ENCODE results near the gene IPO13.

IPO13 gene

GRCh38 chr1:43970911-43971310 is 24.2 kb downstream of the IPO13 start:
- TF ChIP-seq CTCF (IDR thresholded peaks at IDR 0.05; ENCODE audit: insufficient read depth, low read length, poor library complexity, severe bottlenecking) (no peak), EZH2phosphoT487 (conservative IDR thresholded peaks at IDR 0.05; ENCODE audit: low read length) (no peak)
- Histone ChIP-seq H3F3A (ENCODE audit: insufficient read depth) (peaks cover 19% of the 10 kb centered on the region), H3K27ac (ENCODE audit: low read depth, low read length) (no peak overlapping the region), H3K9ac (ENCODE audit: low read length) (peak overlapping the region; percentile 71), H3K9me2 (replicated peaks; ENCODE audit: insufficient read depth, low read length) (no peaks in the 10 kb centered on the region), H4K20me1 (ENCODE audit: low read depth, low read length) (no peaks in the 10 kb centered on the region), H3K79me2 (ENCODE audit: insufficient read depth, low read length) (peaks cover 26% of the 10 kb centered on the region), H3K27me3 (ENCODE audit: low read length) (no peaks in the 10 kb centered on the region), H3K36me3 (ENCODE audit: low read length) (no peaks in the 10 kb centered on the region), H3K9me3 (ENCODE audit: insufficient read depth, low read length) (no peaks in the 10 kb centered on the region), H3K4me3 (ENCODE audit: insufficient read depth, low read length, poor library complexity, severe bottlenecking) (peak overlapping the region; percentile 80), H2AFZ (ENCODE audit: low read depth, low read length, severe bottlenecking) (no peak overlapping the region), H3K4me2 (ENCODE audit: low read depth, low read length, poor library complexity, severe bottlenecking) (peak overlapping the region; percentile 75)

GRCh38 chr1:43971336-43971980 is 24.7 kb downstream of the IPO13 start:
- no peak overlapping the region for H3K9ac ChIP-seq (ENCODE audit: low read length)
- H3K27ac ChIP-seq (ENCODE audit: low read depth, low read length) = no peak overlapping the region
- no peaks in the 10 kb centered on the region for H3K9me3 ChIP-seq (ENCODE audit: insufficient read depth, low read length)
- H3K79me2 ChIP-seq (ENCODE audit: insufficient read depth, low read length) = peaks cover 31% of the 10 kb centered on the region
- H3K27me3 ChIP-seq (ENCODE audit: low read length) = no peaks in the 10 kb centered on the region
- no peaks in the 10 kb centered on the region for H3K36me3 ChIP-seq (ENCODE audit: low read length)
- H3F3A ChIP-seq (ENCODE audit: insufficient read depth) = peaks cover 20% of the 10 kb centered on the region
- H3K9me2 ChIP-seq (replicated peaks; ENCODE audit: insufficient read depth, low read length) = no peaks in the 10 kb centered on the region
- no peak for TF ChIP-seq CTCF (IDR thresholded peaks at IDR 0.05; ENCODE audit: insufficient read depth, low read length, poor library complexity, severe bottlenecking)
- TF ChIP-seq EZH2phosphoT487 (conservative IDR thresholded peaks at IDR 0.05; ENCODE audit: low read length) = no peak
- no peak overlapping the region for H3K4me2 ChIP-seq (ENCODE audit: low read depth, low read length, poor library complexity, severe bottlenecking)
- no peaks in the 10 kb centered on the region for H4K20me1 ChIP-seq (ENCODE audit: low read depth, low read length)
- no peak overlapping the region for H2AFZ ChIP-seq (ENCODE audit: low read depth, low read length, severe bottlenecking)
- no peak overlapping the region for H3K4me3 ChIP-seq (ENCODE audit: insufficient read depth, low read length, poor library complexity, severe bottlenecking)

- H3K27ac ChIP-seq (ENCODE audit: low read depth, low read length) = peak overlapping the region; percentile 81
- H2AFZ ChIP-seq (ENCODE audit: low read depth, low read length, severe bottlenecking) = peak overlapping the region; percentile 82
- no peak for TF ChIP-seq EZH2phosphoT487 (conservative IDR thresholded peaks at IDR 0.05; ENCODE audit: low read length)
- TF ChIP-seq CTCF (IDR thresholded peaks at IDR 0.05; ENCODE audit: insufficient read depth, low read length, poor library complexity, severe bottlenecking) = no peak
- H3F3A ChIP-seq (ENCODE audit: insufficient read depth) = peaks cover 41% of the 10 kb centered on the region
- H3K9me2 ChIP-seq (replicated peaks; ENCODE audit: insufficient read depth, low read length) = no peaks in the 10 kb centered on the region
- H3K27me3 ChIP-seq (ENCODE audit: low read length) = no peaks in the 10 kb centered on the region
- peak overlapping the region; percentile 99 for H3K9ac ChIP-seq (ENCODE audit: low read length)
- peak overlapping the region; percentile 72 for H3K4me2 ChIP-seq (ENCODE audit: low read depth, low read length, poor library complexity, severe bottlenecking)
- H3K9me3 ChIP-seq (ENCODE audit: insufficient read depth, low read length) = no peaks in the 10 kb centered on the region
- peak overlapping the region; percentile 89 for H3K4me3 ChIP-seq (ENCODE audit: insufficient read depth, low read length, poor library complexity, severe bottlenecking)
- H3K36me3 ChIP-seq (ENCODE audit: low read length) = no peaks in the 10 kb centered on the region
- no peaks in the 10 kb centered on the region for H4K20me1 ChIP-seq (ENCODE audit: low read depth, low read length)
- H3K79me2 ChIP-seq (ENCODE audit: insufficient read depth, low read length) = peaks cover 35% of the 10 kb centered on the region
These were observed 27.3 kb downstream of the IPO13 start for GRCh38 chr1:43973981-43974442.

All from SU-DHL-6 (cell line).